Measurements from ENCODE around the gene POMGNT2.

The POMGNT2 gene

DNA sequence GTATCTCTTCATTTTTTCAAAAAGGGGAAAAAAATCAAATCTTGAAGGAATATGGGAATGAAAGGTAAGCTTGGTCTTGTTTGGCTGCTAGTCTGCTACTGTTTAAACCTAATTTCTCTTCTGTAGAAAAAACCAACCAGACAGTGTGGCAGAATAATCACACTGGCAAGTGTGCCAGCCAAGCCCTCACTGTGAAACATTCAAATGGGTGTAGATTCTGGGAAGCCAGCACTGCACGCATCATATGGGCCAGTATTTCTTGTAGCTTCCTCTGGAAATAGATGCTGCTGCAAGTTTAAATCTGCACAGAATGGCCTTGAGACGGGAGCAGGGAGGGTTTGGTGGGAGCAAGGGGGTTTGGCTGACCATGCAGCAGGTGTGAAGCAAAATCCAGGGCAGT lies 62.1 kb downstream of the POMGNT2 start:
- DNase-seq (ENCODE audit: low spot score), result no peak

DNA sequence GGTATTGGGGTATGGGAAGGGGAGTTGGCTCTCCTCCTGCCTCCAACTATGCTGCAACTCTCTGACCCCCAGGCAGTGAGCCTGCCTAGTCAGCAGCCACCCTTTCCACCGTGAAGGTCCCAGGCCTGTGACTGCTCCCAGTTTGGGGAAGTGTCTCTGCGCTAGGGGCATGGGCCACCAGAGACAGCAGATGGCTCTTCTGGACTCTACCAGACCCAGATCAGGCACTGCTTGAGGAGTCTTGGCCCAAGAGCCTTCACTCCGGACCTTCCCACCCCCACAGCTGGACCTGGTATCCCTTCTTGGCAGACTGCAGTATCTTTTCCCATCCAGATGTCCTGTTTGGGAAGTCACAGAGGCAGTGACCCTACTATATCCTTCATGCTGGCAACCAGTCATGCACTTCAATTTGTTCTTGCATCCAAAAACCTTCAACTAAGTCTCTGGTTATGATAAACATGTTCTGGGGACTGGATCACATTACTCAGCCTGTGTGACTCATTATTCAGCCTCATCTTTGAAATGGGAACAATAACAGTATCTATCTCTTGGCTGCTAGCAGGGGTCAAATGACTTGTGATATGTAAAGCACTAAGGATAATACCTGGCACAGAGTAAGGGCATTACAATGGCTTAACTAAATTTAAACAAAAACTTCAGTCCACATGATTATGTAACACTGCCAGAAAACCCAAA lies 62.7 kb downstream of the POMGNT2 start:
- DNase-seq (ENCODE audit: low spot score), result no peak

DNA sequence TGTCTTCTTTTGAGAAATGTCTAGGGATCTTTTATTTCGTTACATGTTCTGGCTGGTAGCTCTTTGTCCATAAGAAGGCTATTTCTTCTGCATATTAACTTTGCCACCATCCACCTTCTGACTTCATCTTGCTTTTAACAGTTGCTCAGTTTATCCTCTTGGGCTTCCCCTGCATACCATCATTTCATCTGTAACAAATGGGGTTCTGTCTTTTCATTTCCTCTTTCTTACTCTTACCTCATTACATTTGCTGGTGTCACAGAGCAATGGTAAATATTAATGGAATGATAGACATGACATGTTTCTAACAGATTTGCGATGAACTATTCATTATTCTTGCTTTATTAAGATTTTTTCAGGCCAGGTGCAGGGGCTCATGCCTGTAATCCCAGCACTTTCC lies 64.4 kb downstream of the POMGNT2 start:
- DNase-seq (ENCODE audit: low spot score), result no peak

DNA sequence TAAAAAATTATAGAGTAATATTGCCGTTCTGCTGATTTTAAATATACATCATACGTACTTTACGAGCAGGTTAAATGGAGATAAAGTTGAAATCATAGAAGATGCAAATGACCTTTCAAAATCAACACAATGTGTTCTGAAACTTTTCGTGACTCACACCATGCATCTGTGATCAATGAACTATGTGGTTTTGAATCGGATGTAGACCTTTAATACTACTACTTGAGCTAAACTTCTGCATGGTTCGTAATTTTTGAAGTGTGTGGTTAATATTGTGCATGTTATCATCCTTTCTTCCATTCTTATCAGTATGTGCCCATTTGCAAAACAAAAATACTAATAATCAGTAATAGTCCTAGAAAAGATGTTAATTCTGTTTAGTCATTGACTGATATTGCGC lies 67.9 kb downstream of the POMGNT2 start:
- no peak for DNase-seq (ENCODE audit: low spot score)

DNA sequence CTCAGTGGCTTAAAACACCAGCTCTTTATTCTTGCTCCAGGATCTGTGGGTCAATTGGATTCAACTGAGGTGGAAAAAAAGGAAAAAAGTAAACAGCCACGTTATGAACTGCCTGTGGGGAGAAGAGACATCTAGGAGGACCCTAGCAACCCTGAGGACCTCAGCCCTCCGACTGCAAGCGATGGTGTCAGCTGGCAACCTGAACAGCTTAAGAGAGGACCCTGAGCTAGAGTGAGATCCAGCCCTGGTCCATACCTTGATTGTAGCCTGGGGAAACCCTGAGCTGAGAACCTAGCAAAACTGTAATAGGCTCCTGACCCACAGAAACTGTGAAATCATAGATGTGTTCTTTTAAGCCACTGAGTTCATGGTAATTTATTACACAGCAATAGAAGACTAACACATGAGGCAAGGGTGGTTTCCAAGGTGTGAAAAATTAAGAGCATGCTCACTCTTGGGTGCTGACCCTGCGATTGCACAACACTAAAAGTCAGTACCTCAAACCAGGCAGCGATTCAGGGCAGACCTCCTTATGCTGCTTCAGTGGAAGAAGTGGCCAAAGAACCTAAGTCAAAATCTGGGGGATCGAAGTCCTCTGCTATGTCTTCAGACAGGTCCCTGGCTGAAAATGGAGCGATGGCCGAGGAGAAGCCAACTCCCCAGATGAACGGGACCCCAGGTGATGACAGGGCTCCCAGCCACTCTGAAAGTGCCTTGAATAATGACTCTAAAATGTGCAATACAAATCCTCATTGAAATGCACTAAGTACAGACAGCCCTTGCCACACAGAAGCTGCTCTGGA lies 69.1 kb downstream of the POMGNT2 start:
- no peak for DNase-seq (ENCODE audit: low spot score)

DNA sequence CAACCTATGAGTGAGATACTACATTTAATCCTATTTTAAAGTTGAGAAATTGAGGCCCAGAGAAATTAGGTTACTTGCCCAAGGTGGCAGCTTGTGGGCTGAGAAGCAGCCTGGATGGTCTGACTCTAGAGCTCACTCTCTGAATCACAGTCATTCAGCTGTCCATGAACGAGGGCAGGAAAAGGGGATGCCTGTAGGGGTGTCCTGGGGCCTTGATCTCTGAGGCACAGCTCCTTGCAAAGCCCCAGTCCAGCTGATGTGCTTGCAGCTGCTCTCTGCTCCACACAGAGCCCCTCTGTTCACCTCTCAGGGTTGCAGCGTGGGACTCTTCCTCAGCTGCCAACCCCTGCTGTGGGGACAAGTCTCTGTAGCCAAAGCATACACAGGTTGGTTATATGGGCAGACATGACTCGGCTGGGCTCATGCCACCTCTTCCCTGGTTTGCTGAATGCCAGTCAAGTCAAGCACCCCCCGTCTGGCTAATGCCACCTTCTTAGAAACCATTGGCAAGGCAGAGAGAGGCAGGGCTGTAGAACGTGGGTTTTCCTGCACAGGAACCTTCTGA lies 70.0 kb downstream of the POMGNT2 start:
- DNase-seq (ENCODE audit: low spot score), result no peak

DNA sequence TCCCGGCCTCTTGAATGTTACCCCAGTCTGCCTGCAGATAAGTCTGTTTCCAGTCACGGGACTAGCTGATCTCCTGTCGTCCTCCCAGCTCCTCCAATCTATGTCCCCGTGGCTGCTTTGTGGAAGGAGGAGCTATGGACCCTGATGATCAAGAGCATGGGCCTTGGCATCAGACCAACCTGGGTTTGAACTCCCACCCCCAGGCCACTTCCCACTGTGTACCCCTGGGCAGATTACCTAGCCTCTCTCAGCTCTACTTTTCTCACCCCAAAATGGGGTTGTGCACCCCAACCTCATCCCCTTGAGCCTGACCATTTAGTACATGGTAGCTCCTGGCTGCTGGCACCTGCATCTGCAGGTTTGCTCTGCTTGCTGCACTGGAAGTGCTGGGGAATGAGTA lies 71.0 kb downstream of the POMGNT2 start:
- DNase-seq (ENCODE audit: low spot score), result no peak

DNA sequence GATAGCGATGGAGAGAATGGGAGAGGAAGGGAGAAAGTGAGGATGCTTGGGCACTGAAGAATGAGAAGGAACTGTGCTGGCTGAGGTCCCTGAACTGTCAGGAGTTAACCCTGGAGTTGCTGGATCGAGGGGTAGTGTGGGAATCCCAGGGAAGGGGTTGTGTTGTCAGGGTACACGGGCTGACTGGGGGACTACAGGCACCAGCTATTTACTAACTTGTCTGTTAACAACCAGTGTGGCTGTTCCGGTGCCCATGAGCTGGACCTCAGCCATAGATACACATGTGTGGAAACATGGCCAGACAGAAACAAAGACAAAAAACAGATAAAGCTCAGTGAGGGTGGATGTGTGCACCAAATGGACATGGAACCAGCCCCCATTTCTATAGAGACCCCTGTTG lies 71.7 kb downstream of the POMGNT2 start:
- DNase-seq (ENCODE audit: low spot score), result no peak

DNA sequence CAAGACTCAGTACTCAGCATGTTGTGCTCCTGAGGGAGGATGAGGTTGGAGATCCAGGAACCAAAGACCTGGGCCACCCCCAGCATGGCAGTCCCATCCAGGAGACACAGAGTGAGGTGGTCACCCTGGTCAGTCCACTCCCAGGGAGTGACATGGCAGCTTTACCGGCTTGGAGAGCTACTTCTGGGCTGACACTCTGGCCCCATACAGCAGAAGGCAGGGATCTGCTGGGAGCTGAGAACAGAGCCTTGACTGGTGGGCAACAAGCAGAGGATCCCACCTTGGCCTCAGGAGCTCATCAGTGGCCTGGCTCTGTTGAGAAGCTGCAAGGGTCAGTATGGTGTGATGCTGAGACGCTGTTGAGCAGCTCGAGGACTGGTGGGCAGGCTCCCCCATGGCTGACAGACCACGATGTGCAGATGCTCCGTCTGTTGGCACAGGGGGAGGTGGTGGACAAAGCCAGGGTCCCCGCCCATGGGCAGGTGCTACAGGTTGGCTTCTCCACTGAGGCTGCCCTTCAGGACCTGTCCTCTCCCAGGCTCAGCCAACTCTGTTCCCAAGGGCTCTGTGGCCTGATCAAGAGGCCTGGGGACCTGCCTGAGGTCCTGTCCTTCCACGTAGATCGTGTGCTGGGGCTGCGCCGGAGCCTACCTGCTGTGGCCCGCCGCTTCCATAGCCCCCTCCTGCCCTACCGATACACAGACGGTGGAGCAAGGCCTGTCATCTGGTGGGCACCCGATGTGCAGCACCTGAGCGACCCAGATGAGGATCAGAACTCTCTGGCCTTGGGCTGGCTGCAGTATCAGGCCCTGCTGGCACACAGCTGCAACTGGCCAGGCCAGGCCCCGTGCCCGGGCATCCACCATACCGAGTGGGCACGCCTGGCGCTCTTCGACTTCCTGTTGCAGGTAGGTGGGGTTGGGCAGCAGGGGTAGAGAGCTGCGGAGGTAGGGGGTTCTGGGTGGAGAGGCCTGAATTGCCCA lies 72.9 kb downstream of the POMGNT2 start:
- DNase-seq (ENCODE audit: low spot score), result no peak

DNA sequence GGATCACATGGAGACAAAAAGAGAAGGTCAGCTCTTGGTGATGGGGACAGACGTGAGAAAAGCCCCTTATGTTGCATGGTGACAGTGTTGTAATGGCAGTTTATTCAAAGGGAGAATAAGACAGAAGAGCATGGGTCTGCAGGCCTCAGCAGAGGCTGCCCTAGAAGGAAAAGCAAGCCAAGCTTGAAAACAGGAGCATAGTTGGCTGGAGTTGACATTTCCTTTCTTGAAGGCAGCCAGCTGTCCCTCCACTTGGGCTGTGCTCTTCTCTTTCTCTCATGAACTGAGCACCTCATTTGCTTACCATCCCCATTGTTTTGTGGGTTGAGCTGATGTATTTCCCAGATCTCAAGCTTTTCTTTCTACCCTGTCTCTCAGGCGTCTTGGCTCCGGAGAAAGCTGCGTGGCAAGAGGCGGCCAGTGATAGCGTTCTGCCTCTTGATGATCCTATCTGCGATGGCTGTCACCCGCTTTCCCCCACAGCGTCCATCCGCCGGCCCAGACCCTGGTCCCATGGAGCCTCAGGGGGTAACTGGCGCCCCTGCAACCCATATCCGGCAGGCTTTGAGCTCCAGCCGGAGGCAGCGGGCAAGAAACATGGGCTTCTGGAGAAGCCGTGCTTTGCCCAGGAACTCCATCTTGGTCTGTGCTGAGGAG lies 73.9 kb downstream of the POMGNT2 start:
- DNase-seq (ENCODE audit: low spot score), result no peak

DNA sequence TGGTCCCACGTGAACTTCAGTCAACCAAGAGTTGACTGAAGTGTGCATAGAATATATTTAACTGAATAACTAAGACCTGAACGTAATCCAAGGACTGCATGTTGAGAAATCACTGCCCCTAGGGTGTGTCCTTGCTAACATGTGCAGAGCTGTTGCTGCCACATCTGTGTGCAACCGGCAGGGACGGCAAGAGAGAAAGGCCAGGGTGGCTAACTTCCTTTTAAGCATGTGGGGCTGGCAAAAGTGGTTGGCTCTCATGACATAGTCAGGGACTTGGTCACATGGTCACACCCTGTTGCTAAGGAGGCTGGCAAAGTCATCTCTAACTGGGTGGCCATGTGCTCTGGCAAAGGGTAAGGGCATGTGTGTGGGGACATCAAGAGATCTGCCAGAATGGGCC lies 74.4 kb downstream of the POMGNT2 start:
- peak; percentile 29 for DNase-seq (ENCODE audit: low spot score)

DNA sequence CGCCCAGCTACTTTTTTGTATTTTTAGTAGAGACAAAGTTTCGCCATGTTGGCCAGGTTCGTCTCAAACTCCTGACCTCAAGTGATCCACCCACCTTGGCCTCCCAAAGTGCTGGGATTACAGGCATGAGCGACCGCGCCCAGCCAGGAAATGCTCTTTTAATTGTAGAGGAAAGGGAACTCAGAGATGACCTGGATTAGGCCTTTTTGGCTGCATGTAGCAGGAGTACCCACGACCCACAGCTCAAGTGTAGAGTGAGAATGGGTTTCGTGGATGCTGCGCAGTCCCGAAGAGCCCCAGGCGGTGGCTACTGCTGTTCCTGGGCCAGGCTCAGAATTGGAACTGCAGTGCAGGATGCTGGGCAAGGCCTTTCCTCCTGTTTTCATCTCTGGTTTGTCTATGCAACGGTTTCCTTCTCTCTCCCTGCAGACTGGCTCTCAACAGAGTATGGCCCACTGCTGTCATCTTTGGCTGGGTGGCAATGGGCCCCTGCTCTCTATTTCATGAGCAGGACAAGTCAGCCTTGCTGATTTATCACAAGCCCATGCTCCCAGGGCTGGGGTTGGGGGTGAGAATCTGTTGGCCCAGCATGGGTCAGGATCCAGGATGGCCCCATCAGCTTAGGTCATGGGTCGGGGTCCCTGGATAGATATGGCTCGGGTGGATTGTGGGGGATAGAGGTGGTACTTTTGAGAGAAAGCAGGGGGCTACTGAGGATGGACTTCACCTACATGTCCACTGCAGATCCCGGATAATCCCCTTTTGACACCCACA lies 75.5 kb downstream of the POMGNT2 start:
- DNase-seq (ENCODE audit: low spot score), result no peak

Measured in AG20443 (cell line).